Activated T-helper 2 cell treated with anti-CD3 and anti-CD28 coated beads, Interferon-gamma antibody, Interleukin-2, Interleukin-4, amounts not matched to agents 10 μg/mL and 5 μg/mL and 100 μg/mL, durations not matched to agents 14 hours and 24 hours and 36 hours (primary cell): Measurements from ENCODE around the gene LAS1L. TPM values are rescaled to one million over a fixed set of nuclear protein-coding genes. Genes with fewer than 3 reads are reported as not detected.
A peak's percentile ranks its signal among the peaks of the same experiment; 100 is the strongest.
"Not testable (repeated sequence)": the region's sequence is repeated elsewhere in the genome, so short reads cannot be mapped to it uniquely, and the experiment has no call there.

Experiments used
- DNase-seq: peaks from one replicate; pipeline ENCODE4 v3.0.0; 2021; ENCODE audit warnings: low spot score
- H3K27ac Mint-ChIP-seq: one replicate; pipeline ENCODE4 v1.8.0; 2021; ENCODE audit warnings: mixed read lengths
- H3K27me3 Mint-ChIP-seq: one replicate; pipeline ENCODE4 v1.8.0; 2021; ENCODE audit warnings: low read depth, mixed read lengths
- H3K36me3 Mint-ChIP-seq: one replicate; pipeline ENCODE4 v1.8.0; 2021; ENCODE audit warnings: low read depth, mixed read lengths
- H3K4me1 Mint-ChIP-seq: one replicate; pipeline ENCODE4 v1.8.0; 2021; ENCODE audit warnings: low read depth, mixed read lengths
- H3K4me3 Mint-ChIP-seq: one replicate; pipeline ENCODE4 v1.8.0; 2021; ENCODE audit warnings: low read depth, mild to moderate bottlenecking, moderate library complexity, mixed read lengths
- H3K9me3 Mint-ChIP-seq: one replicate; pipeline ENCODE4 v1.8.0; 2021; ENCODE audit warnings: mixed read lengths
- intact Hi-C: fragments of 100-400 bp; cut with micrococcal nuclease; formaldehyde crosslinking; loops from one replicate; pipeline ENCODE4 v1.15.1; 2023
- total RNA-seq: library from RNA; stranded (reverse); gene quantifications from 2 replicates; pipeline ENCODE4 v1.2.3, GENCODE V29; 2022

LAS1L gene
- total RNA-seq, 1 donor from 2014 or later = 54.0 TPM

- peaks cover 10% of the 10 kb centered on the region for H3K4me1 Mint-ChIP-seq
- no peak overlapping the region for H3K27ac Mint-ChIP-seq
- intact Hi-C loops = loop anchor here (10.0 kb wide), 2 partner anchors 562 to 1332 kb away; partner anchors contain the start of genes AMER1 and ZC4H2
Measured at GRCh38 chrX:65537229-65537628, 2.6 kb upstream of the LAS1L start.

GRCh38 chrX:65536291-65536690 lies 1.7 kb upstream of the LAS1L start:
- peaks cover 11% of the 10 kb centered on the region for H3K4me1 Mint-ChIP-seq
- H3K36me3 Mint-ChIP-seq = peaks cover 22% of the 10 kb centered on the region
- no peak overlapping the region for H3K4me3 Mint-ChIP-seq
- no peaks in the 10 kb centered on the region for H3K27me3 Mint-ChIP-seq
- no peak overlapping the region for H3K27ac Mint-ChIP-seq
- H3K9me3 Mint-ChIP-seq = no peaks in the 10 kb centered on the region
- intact Hi-C loops = loop anchor here (10.0 kb wide), 2 partner anchors 561 to 1331 kb away; partner anchors contain the start of genes AMER1 and ZC4H2
- no peak for DNase-seq

More at GRCh38 chrX:65537229-65537628, 2.6 kb upstream of the LAS1L start:
- peaks cover 13% of the 10 kb centered on the region for H3K36me3 Mint-ChIP-seq
- H3K27me3 Mint-ChIP-seq = no peaks in the 10 kb centered on the region
- H3K9me3 Mint-ChIP-seq = no peaks in the 10 kb centered on the region
- no peak for DNase-seq
- H3K4me3 Mint-ChIP-seq = no peak overlapping the region

GRCh38 chrX:65532016-65532415 lies 2.6 kb downstream of the LAS1L start:
- Mint-ChIP-seq H3K9me3 (no peaks in the 10 kb centered on the region), H3K4me1 (peaks cover 11% of the 10 kb centered on the region), H3K4me3 (no peak overlapping the region), H3K27me3 (no peaks in the 10 kb centered on the region), H3K27ac (no peak overlapping the region), H3K36me3 (peaks cover 36% of the 10 kb centered on the region)
- no peak for DNase-seq
- intact Hi-C loops = loop anchor here (10.0 kb wide), 2 partner anchors 557 to 1327 kb away; partner anchors contain the start of genes AMER1 and ZC4H2

- peak; percentile 13 for DNase-seq
- Mint-ChIP-seq H3K4me3 (no peak overlapping the region), H3K36me3 (peaks cover 47% of the 10 kb centered on the region), H3K27ac (no peak overlapping the region), H3K9me3 (no peaks in the 10 kb centered on the region), H3K27me3 (no peaks in the 10 kb centered on the region), H3K4me1 (peaks cover 11% of the 10 kb centered on the region)
- intact Hi-C loops = loop anchor here (10.0 kb wide), 1 partner anchor 634 kb away; no protein-coding TSS in a partner anchor
Measured at GRCh38 chrX:65528705-65529340, 5.8 kb downstream of the LAS1L start.

DNA sequence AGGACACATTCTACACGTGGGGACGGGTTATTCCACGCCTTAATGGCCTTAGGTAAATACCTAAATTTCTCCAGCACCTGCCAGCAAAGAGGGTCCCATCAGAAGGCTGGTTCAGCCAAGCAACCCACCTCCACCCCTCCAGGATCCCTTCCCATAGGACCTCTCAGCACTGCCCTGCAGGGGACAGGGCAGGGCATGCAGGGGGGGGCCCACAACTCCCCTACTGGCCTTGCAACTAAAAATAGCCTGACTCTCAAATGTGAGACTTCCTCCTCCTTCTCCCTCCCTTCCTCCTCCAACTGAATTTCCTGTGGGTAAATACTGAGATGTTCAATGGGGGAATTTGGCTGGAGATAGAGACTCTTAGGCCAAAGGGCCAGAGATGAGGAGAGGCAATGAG lies 6.3 kb downstream of the LAS1L start:
- intact Hi-C loops = loop anchor here (10.0 kb wide), 1 partner anchor 633 kb away; no protein-coding TSS in a partner anchor
- H3K27me3 Mint-ChIP-seq = no peaks in the 10 kb centered on the region
- H3K4me3 Mint-ChIP-seq = no peak overlapping the region
- peaks cover 47% of the 10 kb centered on the region for H3K36me3 Mint-ChIP-seq
- no peak for DNase-seq
- peaks cover 8% of the 10 kb centered on the region for H3K4me1 Mint-ChIP-seq
- no peaks in the 10 kb centered on the region for H3K9me3 Mint-ChIP-seq
- no peak overlapping the region for H3K27ac Mint-ChIP-seq

DNA sequence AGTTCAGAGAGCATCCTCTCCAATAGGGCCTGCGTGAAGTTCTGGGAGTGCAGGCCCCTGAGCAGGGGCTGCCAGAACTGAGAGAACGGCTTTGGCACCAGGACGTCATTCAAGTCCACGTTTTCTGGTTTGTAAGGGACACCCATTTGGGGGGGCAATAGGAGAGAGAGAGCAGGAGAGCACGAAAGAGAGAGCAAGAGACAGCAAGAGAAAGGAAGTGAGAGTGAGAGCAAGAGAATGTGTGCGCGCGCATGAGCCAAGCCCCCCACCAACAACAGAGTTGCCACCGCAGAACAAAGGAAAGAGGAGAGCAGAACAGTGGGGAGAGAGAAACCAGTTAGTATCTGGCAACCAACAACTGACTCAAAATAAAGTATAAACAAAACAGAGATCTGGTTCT lies 10.4 kb downstream of the LAS1L start:
- intact Hi-C loops = loop anchor here (10.0 kb wide), 1 partner anchor 629 kb away; no protein-coding TSS in a partner anchor

DNA sequence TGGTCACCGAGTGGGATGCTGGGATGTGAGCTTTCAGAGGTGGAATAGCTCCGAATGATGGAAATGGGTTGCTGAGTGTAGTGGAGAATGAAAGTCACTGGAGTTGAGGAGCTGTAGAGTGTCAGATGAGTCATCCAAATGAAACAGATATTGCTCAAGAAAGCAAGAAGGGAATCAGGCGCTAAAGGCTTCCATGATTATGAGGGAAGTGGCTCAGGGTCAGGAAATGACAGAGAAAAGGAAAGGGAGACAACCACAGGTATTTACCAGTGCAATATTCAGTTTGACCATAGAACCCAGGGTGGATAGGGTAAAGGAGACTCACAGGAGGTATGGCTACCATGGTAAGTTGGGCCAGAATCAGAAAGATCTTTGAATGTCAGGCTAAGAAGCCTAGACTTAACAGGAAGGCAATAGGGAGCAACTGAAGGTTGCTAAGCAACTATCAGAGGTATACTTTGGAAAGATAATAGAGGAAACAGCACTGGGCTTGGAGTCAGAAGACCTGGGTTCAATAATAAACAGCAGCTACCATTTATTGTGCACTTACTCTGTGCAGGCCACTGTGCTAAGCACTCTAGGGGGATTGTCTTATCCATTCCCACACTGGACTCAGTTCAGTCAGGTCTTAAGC lies 11.7 kb downstream of the LAS1L start:
- Mint-ChIP-seq H3K27me3 (no peaks in the 10 kb centered on the region), H3K27ac (no peak overlapping the region), H3K36me3 (peaks cover 47% of the 10 kb centered on the region), H3K9me3 (no peaks in the 10 kb centered on the region), H3K4me3 (no peak overlapping the region), H3K4me1 (no peaks in the 10 kb centered on the region)
- no peak for DNase-seq
- intact Hi-C loops = loop anchor here (10.0 kb wide), 1 partner anchor 628 kb away; no protein-coding TSS in a partner anchor

More for the DNA sequence above, 10.4 kb downstream of the LAS1L start:
- Mint-ChIP-seq H3K4me3 (no peak overlapping the region), H3K27me3 (no peaks in the 10 kb centered on the region), H3K36me3 (peaks cover 49% of the 10 kb centered on the region), H3K27ac (no peak overlapping the region), H3K4me1 (no peaks in the 10 kb centered on the region), H3K9me3 (no peaks in the 10 kb centered on the region)
- DNase-seq = no peak

DNA sequence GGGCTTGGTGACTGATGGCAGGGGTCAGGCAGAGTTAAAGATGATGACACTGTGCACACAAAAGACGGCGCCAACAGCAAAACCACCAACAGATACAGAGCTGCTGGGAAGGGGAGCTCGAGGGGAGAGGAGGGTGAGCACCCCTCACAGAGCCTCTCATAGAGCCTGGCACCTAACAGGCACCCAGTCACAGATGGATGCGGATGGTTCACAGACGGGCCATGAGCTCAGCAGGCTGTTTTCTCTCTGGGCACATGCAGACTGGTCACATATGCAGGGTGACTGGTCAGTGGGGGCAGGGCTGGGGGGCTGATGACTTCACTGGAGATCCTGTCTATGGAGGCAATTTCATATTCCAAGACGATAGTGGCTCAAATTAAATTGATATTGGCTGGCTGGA lies 15.1 kb downstream of the LAS1L start:
- H3K4me3 Mint-ChIP-seq, intact Hi-C loops, H3K4me1 Mint-ChIP-seq, H3K27me3 Mint-ChIP-seq, H3K9me3 Mint-ChIP-seq, H3K27ac Mint-ChIP-seq, DNase-seq: not testable (repeated sequence)
- H3K36me3 Mint-ChIP-seq = peaks cover 40% of the 10 kb centered on the region

- H3K4me3 Mint-ChIP-seq, intact Hi-C loops, H3K9me3 Mint-ChIP-seq, H3K4me1 Mint-ChIP-seq, H3K27me3 Mint-ChIP-seq, H3K27ac Mint-ChIP-seq, DNase-seq: not testable (repeated sequence)
- peaks cover 34% of the 10 kb centered on the region for H3K36me3 Mint-ChIP-seq
Measured at GRCh38 chrX:65518980-65519379, 15.6 kb downstream of the LAS1L start.

DNA sequence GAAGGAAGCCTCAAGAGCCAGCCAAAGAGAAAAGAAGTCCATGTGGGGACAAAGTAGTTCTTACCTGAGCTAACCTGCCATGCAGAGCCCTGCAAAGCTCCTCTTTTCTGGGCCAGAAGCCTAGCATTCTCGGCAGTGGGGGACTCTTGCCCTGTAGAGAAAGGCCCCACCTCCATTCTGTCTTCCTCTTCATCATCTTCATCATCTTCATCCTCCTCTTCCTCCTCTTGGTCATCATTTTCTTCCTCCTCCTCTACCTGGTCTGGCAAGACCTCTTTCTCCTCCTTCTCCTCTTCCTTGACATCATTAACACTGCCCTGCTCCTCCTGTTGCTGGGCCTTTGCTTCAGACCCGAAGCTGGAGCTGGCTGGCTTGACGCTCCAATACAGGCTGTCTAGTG lies 16.7 kb downstream of the LAS1L start:
- Mint-ChIP-seq H3K36me3 (peaks cover 34% of the 10 kb centered on the region), H3K27ac (no peak overlapping the region), H3K4me1 (no peaks in the 10 kb centered on the region), H3K27me3 (no peaks in the 10 kb centered on the region), H3K9me3 (no peaks in the 10 kb centered on the region), H3K4me3 (no peak overlapping the region)
- intact Hi-C loops = no loop called here
- DNase-seq = no peak

DNA sequence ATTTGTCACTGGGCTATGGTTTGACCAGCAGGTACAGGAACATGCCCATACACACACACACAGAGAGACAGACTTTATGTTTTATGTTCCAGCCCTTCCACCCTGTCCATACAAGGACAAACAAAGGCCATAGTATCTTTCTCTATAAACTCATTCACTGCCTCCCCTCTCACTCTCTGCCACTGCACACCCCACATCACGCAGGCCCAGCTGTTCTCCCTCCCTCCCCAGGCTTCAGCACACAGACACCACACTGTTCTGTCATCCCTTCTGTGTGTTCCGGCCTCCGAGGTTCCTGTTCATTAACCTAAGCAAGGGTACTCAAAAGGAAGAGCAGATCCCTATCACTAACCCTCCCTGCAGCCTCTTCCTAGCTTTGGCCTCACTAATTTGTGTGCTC lies 17.8 kb downstream of the LAS1L start:
- intact Hi-C loops = no loop called here
- Mint-ChIP-seq H3K27ac (no peak overlapping the region), H3K9me3 (no peaks in the 10 kb centered on the region), H3K4me3 (no peak overlapping the region), H3K36me3 (peaks cover 22% of the 10 kb centered on the region), H3K4me1 (no peaks in the 10 kb centered on the region), H3K27me3 (no peaks in the 10 kb centered on the region)
- no peak for DNase-seq

DNA sequence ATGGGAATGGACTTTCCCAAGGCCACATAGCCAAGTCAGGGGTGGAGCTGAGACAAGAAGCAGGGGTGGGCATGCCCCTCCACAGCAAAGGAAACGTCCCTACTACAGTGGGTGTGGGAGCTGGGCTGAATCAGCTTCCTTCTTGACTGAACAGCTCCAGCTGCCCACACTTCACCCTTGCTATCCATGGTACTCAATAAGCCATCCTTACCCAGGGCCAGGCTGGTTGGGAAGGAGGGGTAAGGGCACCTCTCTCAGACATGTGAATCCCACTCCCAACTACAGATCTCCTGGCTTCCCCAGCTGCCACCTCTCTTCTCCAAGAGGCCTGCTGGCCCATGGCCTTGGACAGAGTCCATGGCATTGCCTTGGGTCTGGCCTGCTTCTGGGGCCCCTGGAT lies 21.0 kb downstream of the LAS1L start:
- no peaks in the 10 kb centered on the region for H3K4me1 Mint-ChIP-seq
- H3K9me3 Mint-ChIP-seq = no peaks in the 10 kb centered on the region
- intact Hi-C loops = no loop called here
- no peak for DNase-seq
- H3K4me3 Mint-ChIP-seq = no peak overlapping the region
- no peak overlapping the region for H3K27ac Mint-ChIP-seq
- no peaks in the 10 kb centered on the region for H3K27me3 Mint-ChIP-seq
- H3K36me3 Mint-ChIP-seq = peaks cover 17% of the 10 kb centered on the region

DNA sequence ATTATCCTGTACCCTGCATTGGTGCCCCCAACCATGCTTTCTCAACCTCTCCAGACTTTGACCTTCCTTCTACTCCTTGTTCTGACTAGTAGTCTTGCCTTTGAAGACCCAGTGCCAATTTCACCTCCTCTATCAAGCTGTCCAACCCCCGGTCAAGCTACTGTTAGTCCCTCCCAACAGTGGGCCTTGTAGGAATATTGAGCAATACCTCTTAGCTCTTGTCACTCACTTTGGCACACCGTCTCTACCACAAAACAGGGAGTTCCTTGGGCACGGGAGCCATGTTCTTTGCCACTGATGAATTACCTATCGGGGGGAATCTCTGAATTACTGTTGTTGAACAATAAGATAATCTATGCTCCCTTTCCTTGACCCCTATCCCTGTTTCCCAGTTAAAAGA lies 25.2 kb downstream of the LAS1L start:
- peaks cover 22% of the 10 kb centered on the region for H3K36me3 Mint-ChIP-seq
- H3K4me3 Mint-ChIP-seq = no peak overlapping the region
- H3K27ac Mint-ChIP-seq = no peak overlapping the region
- H3K4me1 Mint-ChIP-seq = no peaks in the 10 kb centered on the region
- no peak for DNase-seq
- no peaks in the 10 kb centered on the region for H3K27me3 Mint-ChIP-seq
- intact Hi-C loops = no loop called here
- no peaks in the 10 kb centered on the region for H3K9me3 Mint-ChIP-seq
